A549 (cell line): ENCODE measurements around the gene RPS15.

Experiments used
- EP300 ChIP-seq, 2 experiments: fragments of >200 bp; sonication (Bioruptor Twin); formaldehyde crosslinking; IDR thresholded peaks; 2 replicates in 1 of 2; 3 replicates in 1 of 2; pipeline ENCODE4 v1.6.1; 2016 to 2017
- MAX ChIP-seq: IDR thresholded peaks from 2 replicates; pipeline ENCODE4 v1.6.1; 2012
- PBX3 ChIP-seq: IDR thresholded peaks from 2 replicates; pipeline ENCODE4 v1.6.1; 2012
- USF2 ChIP-seq: fragments of 450-650 bp; IDR thresholded peaks from 2 replicates; pipeline ENCODE4 v1.6.1; 2014; ENCODE audit warnings: antibody characterized with exemption
- TF ChIP-seq, protein P1 (sequence below): fragments of >200 bp; sonication (Bioruptor Twin); formaldehyde crosslinking; IDR thresholded peaks from 3 replicates; pipeline ENCODE4 v1.5.1; 2016

- TF ChIP-seq, protein P1, sequence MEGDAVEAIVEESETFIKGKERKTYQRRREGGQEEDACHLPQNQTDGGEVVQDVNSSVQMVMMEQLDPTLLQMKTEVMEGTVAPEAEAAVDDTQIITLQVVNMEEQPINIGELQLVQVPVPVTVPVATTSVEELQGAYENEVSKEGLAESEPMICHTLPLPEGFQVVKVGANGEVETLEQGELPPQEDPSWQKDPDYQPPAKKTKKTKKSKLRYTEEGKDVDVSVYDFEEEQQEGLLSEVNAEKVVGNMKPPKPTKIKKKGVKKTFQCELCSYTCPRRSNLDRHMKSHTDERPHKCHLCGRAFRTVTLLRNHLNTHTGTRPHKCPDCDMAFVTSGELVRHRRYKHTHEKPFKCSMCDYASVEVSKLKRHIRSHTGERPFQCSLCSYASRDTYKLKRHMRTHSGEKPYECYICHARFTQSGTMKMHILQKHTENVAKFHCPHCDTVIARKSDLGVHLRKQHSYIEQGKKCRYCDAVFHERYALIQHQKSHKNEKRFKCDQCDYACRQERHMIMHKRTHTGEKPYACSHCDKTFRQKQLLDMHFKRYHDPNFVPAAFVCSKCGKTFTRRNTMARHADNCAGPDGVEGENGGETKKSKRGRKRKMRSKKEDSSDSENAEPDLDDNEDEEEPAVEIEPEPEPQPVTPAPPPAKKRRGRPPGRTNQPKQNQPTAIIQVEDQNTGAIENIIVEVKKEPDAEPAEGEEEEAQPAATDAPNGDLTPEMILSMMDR, result no peak
- TF ChIP-seq PBX3 (no peak), MAX (no peak), EP300 (IDR thresholded peaks at IDR 0.05) (no peak), USF2 (no peak)
Observed at GRCh38 chr19:1434577-1435060, 3.6 kb upstream of the RPS15 start.
